Measurements from ENCODE around the gene IGFBPL1. TPM values are rescaled to one million over a fixed set of nuclear protein-coding genes. Genes with fewer than 3 reads are reported as not detected.

Gene IGFBPL1
- total RNA-seq, 1 donor from 2014 or later = 1.0 TPM

- H3K9me3 ChIP-seq (ENCODE audit: control insufficient read depth in 3 of 3, low read length in 3 of 3) = no peaks in the 10 kb centered on the region
- H3K36me3 ChIP-seq (ENCODE audit: control insufficient read depth in 3 of 3, insufficient read depth in 3 of 3, low read length in 3 of 3) = no peaks in the 10 kb centered on the region
- no peak overlapping the region for H3K27ac ChIP-seq (ENCODE audit: low read depth, low read length)
- H3K4me3 ChIP-seq (ENCODE audit: low read length in 3 of 3) = no peak overlapping the region
- H3K27me3 ChIP-seq (ENCODE audit: control insufficient read depth in 3 of 3, insufficient read depth in 3 of 3, low read length in 3 of 3) = no peaks in the 10 kb centered on the region
- peaks cover 0 to 6% (median 5%) of the 10 kb centered on the region in 3 donors for H3K4me1 ChIP-seq (ENCODE audit: control insufficient read depth in 3 of 3, insufficient read depth in 3 of 3, low read length in 3 of 3)
- no peak overlapping the region for H3K9ac ChIP-seq (ENCODE audit: low read depth in 1 of 3, low read length in 3 of 3)
Measured at GRCh38 chr9:38360839-38361472, 63.3 kb downstream of the IGFBPL1 start.

- Histone ChIP-seq H3K27ac (ENCODE audit: low read depth, low read length) (no peak overlapping the region), H3K9me3 (ENCODE audit: control insufficient read depth in 3 of 3, low read length in 3 of 3) (no peaks in the 10 kb centered on the region), H3K36me3 (ENCODE audit: control insufficient read depth in 3 of 3, insufficient read depth in 3 of 3, low read length in 3 of 3) (no peaks in the 10 kb centered on the region), H3K4me3 (ENCODE audit: low read length in 3 of 3) (no peak overlapping the region), H3K4me1 (ENCODE audit: control insufficient read depth in 3 of 3, insufficient read depth in 3 of 3, low read length in 3 of 3) (peaks cover 0 to 6% (median 5%) of the 10 kb centered on the region in 3 donors), H3K9ac (ENCODE audit: low read depth in 1 of 3, low read length in 3 of 3) (no peak overlapping the region), H3K27me3 (ENCODE audit: control insufficient read depth in 3 of 3, insufficient read depth in 3 of 3, low read length in 3 of 3) (no peaks in the 10 kb centered on the region)
Measured at GRCh38 chr9:38359689-38360385, 64.4 kb downstream of the IGFBPL1 start.

- H3K9ac ChIP-seq (ENCODE audit: low read depth in 1 of 3, low read length in 3 of 3) = no peak overlapping the region
- no peak overlapping the region for H3K4me3 ChIP-seq (ENCODE audit: low read length in 3 of 3)
- no peaks in the 10 kb centered on the region for H3K27me3 ChIP-seq (ENCODE audit: control insufficient read depth in 3 of 3, insufficient read depth in 3 of 3, low read length in 3 of 3)
- H3K4me1 ChIP-seq (ENCODE audit: control insufficient read depth in 3 of 3, insufficient read depth in 3 of 3, low read length in 3 of 3) = peaks cover 0 to 6% (median 5%) of the 10 kb centered on the region in 3 donors
- H3K36me3 ChIP-seq (ENCODE audit: control insufficient read depth in 3 of 3, insufficient read depth in 3 of 3, low read length in 3 of 3) = no peaks in the 10 kb centered on the region
- no peaks in the 10 kb centered on the region for H3K9me3 ChIP-seq (ENCODE audit: control insufficient read depth in 3 of 3, low read length in 3 of 3)
- no peak overlapping the region for H3K27ac ChIP-seq (ENCODE audit: low read depth, low read length)
Measured at GRCh38 chr9:38359297-38359653, 65.0 kb downstream of the IGFBPL1 start.

- no peaks in the 10 kb centered on the region for H3K36me3 ChIP-seq (ENCODE audit: control insufficient read depth in 3 of 3, insufficient read depth in 3 of 3, low read length in 3 of 3)
- H3K27me3 ChIP-seq (ENCODE audit: control insufficient read depth in 3 of 3, insufficient read depth in 3 of 3, low read length in 3 of 3) = no peaks in the 10 kb centered on the region
- no peak overlapping the region for H3K4me3 ChIP-seq (ENCODE audit: low read length in 3 of 3)
- no peaks in the 10 kb centered on the region for H3K9me3 ChIP-seq (ENCODE audit: control insufficient read depth in 3 of 3, low read length in 3 of 3)
- H3K9ac ChIP-seq (ENCODE audit: low read depth in 1 of 3, low read length in 3 of 3) = no peak overlapping the region
- H3K4me1 ChIP-seq (ENCODE audit: control insufficient read depth in 3 of 3, insufficient read depth in 3 of 3, low read length in 3 of 3) = peaks cover 0 to 6% (median 5%) of the 10 kb centered on the region in 3 donors
- no peak overlapping the region for H3K27ac ChIP-seq (ENCODE audit: low read depth, low read length)
Measured at GRCh38 chr9:38358390-38359296, 65.6 kb downstream of the IGFBPL1 start.

- no peak overlapping the region for H3K9ac ChIP-seq (ENCODE audit: low read depth in 1 of 3, low read length in 3 of 3)
- no peaks in the 10 kb centered on the region for H3K4me1 ChIP-seq (ENCODE audit: control insufficient read depth in 3 of 3, insufficient read depth in 3 of 3, low read length in 3 of 3)
- no peak overlapping the region for H3K4me3 ChIP-seq (ENCODE audit: low read length in 3 of 3)
- H3K27ac ChIP-seq (ENCODE audit: low read depth, low read length) = no peak overlapping the region
- no peaks in the 10 kb centered on the region for H3K9me3 ChIP-seq (ENCODE audit: control insufficient read depth in 3 of 3, low read length in 3 of 3)
- no peaks in the 10 kb centered on the region for H3K36me3 ChIP-seq (ENCODE audit: control insufficient read depth in 3 of 3, insufficient read depth in 3 of 3, low read length in 3 of 3)
- H3K27me3 ChIP-seq (ENCODE audit: control insufficient read depth in 3 of 3, insufficient read depth in 3 of 3, low read length in 3 of 3) = peaks cover 0 to 4% (median 0%) of the 10 kb centered on the region in 3 donors
Measured at GRCh38 chr9:38357350-38358114, 66.7 kb downstream of the IGFBPL1 start.

GRCh38 chr9:38356851-38357250, 67.4 kb downstream of the IGFBPL1 start:
- Histone ChIP-seq H3K4me3 (ENCODE audit: low read length in 3 of 3) (no peak overlapping the region), H3K9ac (ENCODE audit: low read depth in 1 of 3, low read length in 3 of 3) (no peak overlapping the region), H3K9me3 (ENCODE audit: control insufficient read depth in 3 of 3, low read length in 3 of 3) (no peaks in the 10 kb centered on the region), H3K4me1 (ENCODE audit: control insufficient read depth in 3 of 3, insufficient read depth in 3 of 3, low read length in 3 of 3) (no peaks in the 10 kb centered on the region), H3K36me3 (ENCODE audit: control insufficient read depth in 3 of 3, insufficient read depth in 3 of 3, low read length in 3 of 3) (no peaks in the 10 kb centered on the region), H3K27ac (ENCODE audit: low read depth, low read length) (no peak overlapping the region), H3K27me3 (ENCODE audit: control insufficient read depth in 3 of 3, insufficient read depth in 3 of 3, low read length in 3 of 3) (peaks cover 0 to 4% (median 0%) of the 10 kb centered on the region in 3 donors)

Other genes with a start within 250 kb of the IGFBPL1 start
- 11.5 TPM for gene ALDH1B1, start 31.8 kb downstream of the IGFBPL1 start, total RNA-seq
- under 0.01 TPM for gene ANKRD18A, start 196.1 kb upstream of the IGFBPL1 start, total RNA-seq